Measurements from ENCODE around the gene METTL23. TPM values are rescaled to one million over a fixed set of nuclear protein-coding genes. Genes with fewer than 3 reads are reported as not detected.
"Not testable (repeated sequence)": the region's sequence is repeated elsewhere in the genome, so short reads cannot be mapped to it uniquely, and the experiment has no call there.

METTL23 gene
- total RNA-seq, 4 donors from 2014 or later, result 27.4 to 40.9 (median 33.7) TPM

GRCh38 chr17:76736349-76737081 is 9.9 kb downstream of the METTL23 start:
- 0% methylated on average over 33 to 82 of the region's 117 CpGs for WGBS, 2 donors
- DNase-seq (ENCODE audit: low spot score in 2 of 2), result peak; percentile 69 to 95
- H3K4me3 ChIP-seq (ENCODE audit: low read depth, poor library complexity, severe bottlenecking), result peak overlapping the region; percentile 87
- no peak for TF ChIP-seq POLR2A (IDR thresholded peaks at IDR 0.05)
- peak in 1 of 3 donors; percentile 55 for TF ChIP-seq CTCF (IDR thresholded peaks at IDR 0.05)
- intact Hi-C loops (cut with DNase I; ENCODE audit: low total_unique reads), result no loop called here

GRCh38 chr17:76737082-76737675 is 10.5 kb downstream of the METTL23 start, which contains the start of gene SRSF2:
Gene SRSF2, minus strand, starts transcription at chr17:76737331. Its CDS starts 171 bp downstream, at chr17:76737160.
- intact Hi-C loops (cut with DNase I; ENCODE audit: low total_unique reads), result no loop called here
- DNase-seq (ENCODE audit: low spot score in 2 of 2), result peak; percentile 98 to 100
- 0% methylated on average over 22 to 53 of the region's 60 CpGs for WGBS, 2 donors
- peak within 1 kb of the TSS; percentile 87 for H3K4me3 ChIP-seq (ENCODE audit: low read depth, poor library complexity, severe bottlenecking)
- TF ChIP-seq CTCF (IDR thresholded peaks at IDR 0.05) (no peak), POLR2A (IDR thresholded peaks at IDR 0.05) (peak; percentile 7 to 100)

- peak within 1 kb of the TSS; percentile 87 for H3K4me3 ChIP-seq (ENCODE audit: low read depth, poor library complexity, severe bottlenecking)
- WGBS, 2 donors, result 0 to 1% methylated on average over 28 to 47 of the region's 57 CpGs
- DNase-seq (ENCODE audit: low spot score in 2 of 2), result peak; percentile 87 to 98
- intact Hi-C loops (cut with DNase I; ENCODE audit: low total_unique reads), result no loop called here
- TF ChIP-seq CTCF (IDR thresholded peaks at IDR 0.05) (no peak), POLR2A (IDR thresholded peaks at IDR 0.05) (no peak)
Observed at GRCh38 chr17:76737676-76738467, 11.2 kb downstream of the METTL23 start, which contains the start of gene MFSD11. Gene MFSD11, plus strand, starts transcription at chr17:76738119. Its CDS starts 234 bp downstream, at chr17:76738353.

GRCh38 chr17:76738468-76738850 is 11.8 kb downstream of the METTL23 start:
- 0 to 1% methylated on average over 7 of the region's 7 CpGs for WGBS, 2 donors
- no peak for DNase-seq (ENCODE audit: low spot score in 2 of 2)
- peak overlapping the region; percentile 35 for H3K4me3 ChIP-seq (ENCODE audit: low read depth, poor library complexity, severe bottlenecking)
- intact Hi-C loops (cut with DNase I; ENCODE audit: low total_unique reads), result no loop called here
- no peak for TF ChIP-seq CTCF (IDR thresholded peaks at IDR 0.05)
- TF ChIP-seq POLR2A (IDR thresholded peaks at IDR 0.05), result no peak

GRCh38 chr17:76739568-76740115 is 13.0 kb downstream of the METTL23 start:
- intact Hi-C loops (cut with DNase I; ENCODE audit: low total_unique reads); H3K4me3 ChIP-seq (ENCODE audit: low read depth, poor library complexity, severe bottlenecking); DNase-seq (ENCODE audit: low spot score in 2 of 2): not testable (repeated sequence)
- WGBS, 2 donors, result 88 to 92% methylated on average over 17 of the region's 17 CpGs

Measured in lower leg skin (tissue), 4 donors.